Hematopoietic multipotent progenitor cell (in vitro differentiated cells): ENCODE measurements around the gene COL21A1. TPM values are rescaled to one million over a fixed set of nuclear protein-coding genes. Genes with fewer than 3 reads are reported as not detected.

Experiments used
- DNase-seq, 3 donors: peaks; one replicate each; pipeline ENCODE4 v3.0.0-alpha.2; 2011 to 2015; ENCODE audit warnings: low read depth in 2 of 3, low spot score in 2 of 3
- total RNA-seq: library from RNA; depleted of rRNA; stranded (reverse); fragments of >200 nt; gene quantifications from one replicate; pipeline ENCODE4 v1.2.3, GENCODE V29; 2012

Gene COL21A1
- total RNA-seq, 1 donor = not detected

GRCh38 chr6:56140090-56140489 lies 107.3 kb downstream of the COL21A1 start:
- DNase-seq = no peak

- DNase-seq = no peak
Measured at GRCh38 chr6:56115715-56116114, 131.7 kb downstream of the COL21A1 start.

GRCh38 chr6:56109149-56109548 lies 138.2 kb downstream of the COL21A1 start:
- DNase-seq = no peak

GRCh38 chr6:56106231-56106630 lies 141.1 kb downstream of the COL21A1 start:
- DNase-seq = no peak

- DNase-seq = no peak
Measured at GRCh38 chr6:56104591-56104990, 142.8 kb downstream of the COL21A1 start.

- DNase-seq = no peak
Measured at GRCh38 chr6:56102216-56102615, 145.2 kb downstream of the COL21A1 start.

GRCh38 chr6:56101141-56101553 lies 146.2 kb downstream of the COL21A1 start:
- peak in 2 of 3 donors; percentile 9 to 26 for DNase-seq

- DNase-seq = no peak
Measured at GRCh38 chr6:56096946-56097621, 150.3 kb downstream of the COL21A1 start.

GRCh38 chr6:56096541-56096940 lies 150.8 kb downstream of the COL21A1 start:
- DNase-seq = no peak

GRCh38 chr6:56093776-56094175 lies 153.6 kb downstream of the COL21A1 start:
- DNase-seq = no peak

- DNase-seq = no peak
Measured at GRCh38 chr6:56091159-56091869, 156.1 kb downstream of the COL21A1 start.

- no peak for DNase-seq
Measured at GRCh38 chr6:56088641-56089040, 158.7 kb downstream of the COL21A1 start.

- DNase-seq = no peak
Measured at GRCh38 chr6:56087421-56087820, 160.0 kb downstream of the COL21A1 start.

GRCh38 chr6:56079751-56080540 lies 167.4 kb downstream of the COL21A1 start:
- no peak for DNase-seq

- no peak for DNase-seq
Measured at GRCh38 chr6:56076033-56076432, 171.3 kb downstream of the COL21A1 start.

GRCh38 chr6:56073761-56074160 lies 173.6 kb downstream of the COL21A1 start:
- DNase-seq = no peak

GRCh38 chr6:56073315-56073714 lies 174.1 kb downstream of the COL21A1 start:
- DNase-seq = no peak

GRCh38 chr6:56072856-56073255 lies 174.5 kb downstream of the COL21A1 start:
- DNase-seq = no peak

- DNase-seq = no peak
Measured at GRCh38 chr6:56065408-56065807, 182.0 kb downstream of the COL21A1 start.

- no peak for DNase-seq
Measured at GRCh38 chr6:56062836-56063235, 184.5 kb downstream of the COL21A1 start.

- no peak for DNase-seq
Measured at GRCh38 chr6:56058636-56059035, 188.7 kb downstream of the COL21A1 start.
